GM21737 (cell line): ENCODE data around the gene ATXN1.

ENCODE experiments used
- ATAC-seq: cut with Tn5 transposase; IDR thresholded peaks from one replicate; pipeline ENCODE4 v1.9.1; 2021; ENCODE audit warnings: mild to moderate bottlenecking, moderate library complexity; ENCODE audit not compliant: unreplicated experiment

ATXN1 gene

GRCh38 chr6:16747232-16748024 is 13.8 kb downstream of the ATXN1 start:
- ATAC-seq: no peak

DNA sequence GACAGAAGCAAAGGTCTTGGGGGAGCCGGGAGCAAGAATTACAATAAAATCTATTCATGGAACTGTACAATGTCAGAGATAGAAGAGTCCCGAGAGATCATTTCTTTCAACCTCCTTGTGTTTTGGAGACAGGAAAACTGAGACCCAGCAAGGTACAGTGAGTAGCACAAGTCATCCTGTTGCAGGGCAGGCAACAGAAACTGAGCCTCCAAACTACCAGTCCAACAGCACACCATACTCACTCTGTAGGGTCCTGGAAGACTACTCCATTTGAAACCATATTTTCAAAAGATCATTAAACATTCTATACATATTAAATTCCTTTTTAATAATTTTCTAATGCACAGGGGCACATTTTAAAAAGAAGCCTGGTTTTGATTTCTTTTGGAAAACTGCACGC is 14.4 kb downstream of the ATXN1 start:
- no peak for ATAC-seq

DNA sequence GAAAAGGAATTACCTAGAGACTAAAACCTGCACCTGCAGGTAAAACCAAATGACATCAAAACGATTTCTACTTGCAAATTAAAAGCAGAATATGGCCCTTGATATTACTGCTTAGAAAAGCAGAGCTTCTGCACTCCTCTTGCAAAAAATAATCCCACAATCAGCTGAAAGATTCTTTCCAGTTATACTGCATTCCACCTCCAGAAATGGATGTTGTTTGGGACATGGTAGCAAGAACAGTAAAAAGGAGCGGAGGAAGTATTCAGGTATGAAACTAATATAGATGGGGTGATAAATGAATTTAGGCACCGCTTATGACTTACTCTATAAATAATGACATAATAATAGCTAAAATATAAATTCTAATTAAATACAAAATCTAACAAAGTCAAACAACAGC is 14.9 kb downstream of the ATXN1 start:
- no peak for ATAC-seq

GRCh38 chr6:16743664-16744210 is 17.5 kb downstream of the ATXN1 start:
- ATAC-seq: no peak

- ATAC-seq: no peak
Measured at GRCh38 chr6:16742116-16742515, 19.1 kb downstream of the ATXN1 start.

GRCh38 chr6:16741112-16742016 is 19.9 kb downstream of the ATXN1 start:
- ATAC-seq: peak; percentile 69

DNA sequence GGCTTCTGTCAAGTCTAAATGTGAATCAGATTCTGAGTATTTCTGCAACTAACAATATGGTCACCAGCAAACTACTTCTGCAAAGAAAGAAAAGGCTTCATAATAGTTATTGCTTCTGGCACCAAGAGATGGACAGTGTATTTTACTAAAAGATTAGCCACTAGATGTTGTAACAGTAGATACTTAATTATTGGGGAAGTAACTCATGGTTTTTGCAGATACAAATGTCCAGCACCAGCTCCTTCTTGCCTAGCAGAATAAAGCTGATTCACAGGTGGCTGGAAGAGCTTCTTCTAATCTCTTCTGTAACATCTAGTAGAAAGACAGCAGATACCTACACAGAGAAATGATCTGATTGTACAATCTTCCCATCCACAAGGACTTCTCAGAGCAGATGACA is 21.2 kb downstream of the ATXN1 start:
- no peak for ATAC-seq

- no peak for ATAC-seq
Measured at GRCh38 chr6:16739329-16739801, 21.9 kb downstream of the ATXN1 start.

GRCh38 chr6:16737925-16738324 is 23.3 kb downstream of the ATXN1 start:
- ATAC-seq: no peak

DNA sequence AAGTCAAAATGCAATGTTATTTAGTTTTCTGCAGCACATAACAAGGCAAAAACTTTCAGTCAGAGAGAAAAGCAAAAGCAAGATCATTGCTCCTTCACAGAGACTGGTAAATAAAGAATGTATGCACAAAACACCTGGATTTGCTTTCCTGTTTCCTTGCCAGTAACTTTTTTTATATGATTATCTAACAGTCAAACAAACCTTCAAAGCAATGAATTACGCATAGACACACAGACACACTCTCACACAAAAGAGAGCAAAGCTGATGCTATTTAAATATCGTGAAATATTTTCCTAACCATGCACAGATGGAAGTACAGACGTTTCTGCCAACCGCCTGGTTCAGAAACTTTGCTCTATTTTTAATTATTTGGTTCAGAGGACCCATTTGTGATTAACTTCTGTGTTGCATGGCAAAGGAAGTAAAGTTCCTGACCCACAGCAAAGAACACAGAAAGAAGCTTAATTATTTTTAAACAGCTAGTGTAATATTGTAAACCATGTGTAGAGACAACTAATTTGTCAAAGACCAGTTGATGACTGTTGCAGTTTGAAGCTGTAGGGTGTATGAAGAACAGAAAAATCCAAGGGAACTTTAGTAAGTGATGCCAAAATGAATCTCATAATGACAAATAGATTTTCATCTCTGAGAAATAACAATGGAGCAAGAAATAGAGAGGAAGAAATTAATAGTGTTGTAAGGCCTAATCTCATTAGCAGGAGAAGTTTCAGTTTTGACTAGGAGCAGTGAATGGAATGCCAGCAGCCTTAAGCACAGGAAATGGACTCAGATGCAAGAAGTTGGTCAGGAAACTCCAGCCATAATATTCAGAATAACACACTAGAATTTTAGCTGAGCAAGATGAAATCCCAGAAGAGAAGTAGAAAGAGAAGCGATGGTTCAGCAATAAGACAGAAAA is 24.1 kb downstream of the ATXN1 start:
- ATAC-seq: no peak

GRCh38 chr6:16735014-16735413 is 26.2 kb downstream of the ATXN1 start:
- no peak for ATAC-seq

GRCh38 chr6:16733085-16733484 is 28.2 kb downstream of the ATXN1 start:
- no peak for ATAC-seq

DNA sequence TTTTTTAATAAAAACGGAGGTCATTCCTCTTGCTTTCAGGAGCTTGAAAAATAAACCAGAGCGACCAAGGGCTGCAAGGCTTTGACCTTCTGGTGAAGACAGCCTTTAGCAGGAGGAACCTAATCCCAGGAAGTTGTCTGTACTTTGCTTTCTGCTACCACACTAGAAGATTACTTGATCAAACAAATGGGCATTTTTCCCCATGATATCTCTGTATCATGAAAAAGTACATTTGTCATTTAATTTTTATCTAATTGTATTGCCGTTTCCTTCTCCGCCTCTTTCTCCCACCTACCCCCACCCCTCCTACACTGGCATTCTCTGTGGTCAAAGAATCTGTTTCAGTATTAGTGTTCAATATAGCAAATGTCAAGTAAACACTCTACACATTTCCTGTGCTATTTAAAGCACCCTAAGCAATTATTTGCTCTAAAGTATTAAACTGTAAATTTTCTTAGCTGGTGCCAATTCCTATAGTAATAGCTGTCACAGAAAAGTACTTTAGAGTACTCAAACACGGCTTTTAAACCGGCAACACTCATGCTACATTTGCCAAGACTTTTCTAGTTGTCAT is 29.7 kb downstream of the ATXN1 start:
- peak; percentile 96 for ATAC-seq

DNA sequence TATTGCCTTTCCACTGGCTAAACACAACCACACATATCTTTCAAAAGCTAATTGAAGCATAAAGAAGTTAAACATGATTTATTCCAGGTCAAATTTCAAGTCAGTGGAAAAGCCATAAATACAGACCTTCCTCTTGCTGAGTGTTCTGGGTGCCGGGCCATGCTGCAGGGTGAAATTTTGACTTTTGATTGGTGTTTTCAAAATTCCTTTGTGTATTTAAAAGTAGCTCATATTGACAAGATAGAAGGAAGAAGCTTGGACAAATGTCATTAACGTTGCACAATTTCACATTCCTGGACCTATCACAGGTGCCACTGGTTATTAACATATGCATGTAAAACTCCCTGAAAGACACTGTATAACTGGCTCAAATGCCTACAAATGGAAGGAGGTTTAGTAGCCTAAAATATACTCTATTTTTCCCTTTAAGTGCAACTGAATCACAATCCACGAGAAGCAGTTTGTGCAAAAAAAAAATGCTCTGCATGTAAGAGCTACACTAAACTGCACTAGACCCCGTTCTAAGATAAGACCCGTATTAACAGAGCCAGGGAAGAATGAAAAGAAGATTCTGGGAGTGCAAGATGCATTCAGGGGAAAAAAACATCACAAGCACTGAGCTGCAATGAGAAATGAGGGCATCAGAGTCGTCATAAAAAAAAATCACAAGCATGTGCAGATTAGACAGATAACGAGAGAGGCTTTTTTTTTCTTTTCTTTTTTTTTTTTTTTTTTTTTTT is 30.4 kb downstream of the ATXN1 start:
- ATAC-seq: no peak

DNA sequence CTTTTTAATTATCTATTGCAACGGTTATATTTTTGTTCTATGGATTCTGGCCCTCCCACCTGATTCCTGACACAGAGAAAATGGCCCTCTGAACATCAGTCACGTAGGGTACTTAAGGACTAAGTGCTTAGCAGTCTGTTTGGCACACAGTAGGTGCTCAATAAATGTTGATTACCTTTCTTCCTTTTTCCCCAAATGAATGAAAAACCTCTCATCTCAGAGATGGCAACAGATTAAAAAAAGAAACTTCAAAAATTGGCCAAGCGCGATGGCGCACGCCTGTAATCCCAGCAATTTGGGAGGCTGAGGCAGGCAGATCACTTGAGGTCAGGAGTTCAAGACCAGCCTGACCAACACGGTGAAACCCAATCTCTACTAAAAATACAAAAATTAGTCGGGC is 31.5 kb downstream of the ATXN1 start:
- ATAC-seq: no peak

DNA sequence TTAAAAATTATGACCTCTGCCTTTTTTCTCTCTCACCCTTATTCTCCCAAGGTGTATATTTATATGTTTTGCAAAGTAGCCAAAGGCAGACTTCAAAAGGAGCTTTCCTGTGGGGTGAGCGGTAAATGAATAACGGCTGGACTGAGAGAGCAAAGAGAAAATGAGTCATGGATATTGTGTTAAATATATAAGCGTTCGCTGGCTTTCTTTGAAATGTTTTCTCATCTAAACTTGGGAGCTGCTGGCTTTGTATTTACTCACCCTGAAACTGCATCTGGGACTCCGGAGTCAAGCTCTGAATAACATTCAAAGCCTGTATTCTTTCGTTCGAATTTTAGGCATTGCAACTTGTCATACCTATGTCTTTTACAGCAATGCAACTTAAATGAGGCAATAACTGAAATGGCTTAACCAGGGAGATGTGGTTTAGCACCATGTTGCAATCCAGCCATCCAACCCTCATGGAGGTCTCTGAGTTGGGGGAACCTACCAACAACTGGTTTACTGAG is 32.0 kb downstream of the ATXN1 start:
- ATAC-seq: no peak

DNA sequence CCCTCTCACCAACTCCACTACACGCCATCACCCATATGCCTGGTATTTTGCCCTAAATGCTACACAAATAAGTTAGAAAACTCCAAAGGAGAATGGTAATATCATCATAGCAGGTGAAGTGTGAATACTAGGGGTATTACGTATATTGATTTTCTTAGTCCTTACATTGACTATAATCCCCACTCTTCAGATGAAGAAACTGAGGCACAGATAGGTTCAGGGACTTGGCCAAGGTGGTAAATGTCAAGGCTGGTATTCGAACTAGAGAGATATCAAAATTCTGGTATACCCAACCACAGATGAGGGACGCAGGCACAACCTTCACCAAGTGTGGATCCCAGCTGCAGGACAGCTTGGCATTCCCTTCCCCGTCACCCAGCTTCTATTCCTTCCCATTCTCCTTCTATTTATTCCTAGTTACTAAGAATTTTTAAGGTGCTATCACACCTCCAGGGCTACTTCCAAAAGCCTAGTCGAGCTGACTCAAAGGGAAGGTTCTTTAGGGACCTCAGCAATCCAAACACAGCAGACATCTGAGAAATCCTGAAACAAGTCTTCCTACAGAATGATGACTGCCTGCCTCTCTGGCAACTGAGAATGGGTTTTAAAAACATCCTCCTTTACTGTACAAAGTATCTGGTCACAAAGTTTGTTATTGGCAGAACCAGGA is 32.6 kb downstream of the ATXN1 start:
- ATAC-seq: no peak

DNA sequence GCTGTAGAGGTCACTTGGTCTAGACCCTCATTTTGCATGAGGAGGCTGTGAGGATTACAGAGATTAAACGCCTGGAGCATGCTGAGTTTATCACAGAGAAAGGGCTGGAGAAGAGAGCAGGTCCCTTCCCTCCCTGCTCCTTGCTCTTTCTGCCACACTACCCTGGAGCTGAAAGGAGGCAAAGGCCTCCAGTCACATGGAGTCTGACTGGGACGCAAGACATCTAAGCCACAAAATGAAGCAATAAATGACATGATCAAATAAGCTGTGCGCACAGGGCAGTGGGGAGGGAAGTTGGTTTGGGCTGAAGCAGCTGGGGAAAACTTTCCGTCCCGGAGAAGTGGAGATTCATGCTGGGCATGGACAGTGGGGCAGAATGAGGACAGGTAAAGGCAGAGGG is 33.3 kb downstream of the ATXN1 start:
- no peak for ATAC-seq
